Breast epithelium (tissue), 4 donors: ENCODE measurements around the gene TUBB2B. TPM values are rescaled to one million over a fixed set of nuclear protein-coding genes. Genes with fewer than 3 reads are reported as not detected.

ENCODE experiments used
- DNase-seq, 2 donors: peaks; one replicate each; pipeline ENCODE4 v3.0.0-alpha.2; 2019; ENCODE audit warnings: low spot score in 2 of 2
- H3K27ac ChIP-seq, 2 donors: fragments of 200-600 bp; sonication (generic) in 1 of 2; one replicate each; pipeline ENCODE4 v1.5.1; 2016 to 2019; ENCODE audit warnings: mild to moderate bottlenecking in 1 of 2
- H3K27me3 ChIP-seq, 2 donors: fragments of 200-600 bp; sonication (generic) in 1 of 2; one replicate each; pipeline versions ENCODE4 v1.5.1 to v1.6.0; 2017 to 2019; ENCODE audit warnings: control low read depth in 1 of 2, mild to moderate bottlenecking in 1 of 2
- H3K36me3 ChIP-seq: fragments of 200-600 bp; one replicate; pipeline ENCODE4 v1.5.1; 2019
- H3K4me1 ChIP-seq, 2 donors: fragments of 200-600 bp; sonication (generic); one replicate each; pipeline ENCODE4 v1.5.1; 2016 to 2019; ENCODE audit warnings: control low read depth in 1 of 2
- H3K4me3 ChIP-seq, 3 donors: fragments of 200-600 bp; sonication (generic); 1 replicate in 2 of 3; 2 replicates in 1 of 3; pipeline ENCODE4 v1.5.1; 2016 to 2019; ENCODE audit warnings: mild to moderate bottlenecking in 3 of 3, moderate library complexity in 2 of 3
- H3K9me3 ChIP-seq, 2 donors: fragments of 200-600 bp; sonication (generic) in 1 of 2; one replicate each; pipeline ENCODE4 v1.5.1; 2016 to 2019; ENCODE audit warnings: control low read depth in 1 of 2
- POLR2A ChIP-seq: fragments of 450-650 bp; IDR thresholded peaks from one replicate; pipeline ENCODE4 v1.6.1; 2016; ENCODE audit warnings: antibody characterized with exemption, mild to moderate bottlenecking, moderate library complexity
- POLR2AphosphoS5 ChIP-seq, 3 donors: sonication (generic); formaldehyde crosslinking; IDR thresholded peaks; one replicate each; pipeline ENCODE4 v1.6.1; 2017; ENCODE audit warnings: antibody characterized with exemption in 3 of 3
- intact Hi-C: fragments of 100-400 bp; cut with DNase I; formaldehyde crosslinking; loops from one replicate; pipeline ENCODE4 v1.15.1; 2023; ENCODE audit warnings: low total_unique reads
- total RNA-seq, 3 donors: library from RNA; depleted of rRNA; stranded (reverse); fragments of >200 nt; gene quantifications; one replicate each; pipeline ENCODE4 v1.1.0, GENCODE V29; 2016
- TF ChIP-seq, protein P1 (sequence below), 3 donors: fragments of 450-650 bp; IDR thresholded peaks; one replicate each; pipeline ENCODE4 v1.5.1; 2016 to 2017; ENCODE audit warnings: antibody characterized with exemption in 3 of 3, mild to moderate bottlenecking in 3 of 3, moderate library complexity in 3 of 3

The TUBB2B gene
- total RNA-seq, 3 donors from 2014 or later = 4.2 to 7.5 (median 7.3) TPM

DNA sequence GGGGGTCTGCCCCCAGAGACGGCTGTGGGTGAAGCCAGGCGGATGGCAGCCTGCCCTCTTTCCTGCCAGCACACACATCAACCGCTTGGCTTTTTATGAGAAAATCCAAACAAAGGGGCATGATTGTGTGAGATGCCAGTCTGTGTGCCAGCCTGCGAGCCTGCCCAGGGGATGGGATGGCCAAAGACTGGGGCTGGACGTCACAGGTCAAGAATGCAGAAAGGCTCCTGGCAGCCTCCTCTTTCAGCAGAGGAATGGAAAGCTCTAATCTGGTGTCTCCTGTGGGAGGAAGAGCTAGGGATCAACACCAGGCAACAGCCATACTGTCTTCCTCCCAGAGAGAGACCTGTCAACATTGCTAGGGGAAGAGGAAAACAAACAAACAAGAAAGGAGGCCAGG is 15.8 kb downstream of the TUBB2B start:
- no peaks in the 10 kb centered on the region for H3K9me3 ChIP-seq
- peaks cover 0 to 6% of the 10 kb centered on the region in 2 donors for H3K4me1 ChIP-seq
- peak in 1 of 2 donors; percentile 88 for DNase-seq
- no peaks in the 10 kb centered on the region for H3K27me3 ChIP-seq
- H3K36me3 ChIP-seq = no peaks in the 10 kb centered on the region
- H3K27ac ChIP-seq = peak overlapping the region; percentile 74 to 84
- TF ChIP-seq, protein P1, sequence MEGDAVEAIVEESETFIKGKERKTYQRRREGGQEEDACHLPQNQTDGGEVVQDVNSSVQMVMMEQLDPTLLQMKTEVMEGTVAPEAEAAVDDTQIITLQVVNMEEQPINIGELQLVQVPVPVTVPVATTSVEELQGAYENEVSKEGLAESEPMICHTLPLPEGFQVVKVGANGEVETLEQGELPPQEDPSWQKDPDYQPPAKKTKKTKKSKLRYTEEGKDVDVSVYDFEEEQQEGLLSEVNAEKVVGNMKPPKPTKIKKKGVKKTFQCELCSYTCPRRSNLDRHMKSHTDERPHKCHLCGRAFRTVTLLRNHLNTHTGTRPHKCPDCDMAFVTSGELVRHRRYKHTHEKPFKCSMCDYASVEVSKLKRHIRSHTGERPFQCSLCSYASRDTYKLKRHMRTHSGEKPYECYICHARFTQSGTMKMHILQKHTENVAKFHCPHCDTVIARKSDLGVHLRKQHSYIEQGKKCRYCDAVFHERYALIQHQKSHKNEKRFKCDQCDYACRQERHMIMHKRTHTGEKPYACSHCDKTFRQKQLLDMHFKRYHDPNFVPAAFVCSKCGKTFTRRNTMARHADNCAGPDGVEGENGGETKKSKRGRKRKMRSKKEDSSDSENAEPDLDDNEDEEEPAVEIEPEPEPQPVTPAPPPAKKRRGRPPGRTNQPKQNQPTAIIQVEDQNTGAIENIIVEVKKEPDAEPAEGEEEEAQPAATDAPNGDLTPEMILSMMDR (IDR thresholded peaks at IDR 0.05) = no peak
- TF ChIP-seq POLR2AphosphoS5 (IDR thresholded peaks at IDR 0.05) = peak in 1 of 3 donors; percentile 8
- TF ChIP-seq POLR2A = no peak
- intact Hi-C loops = no loop called here
- H3K4me3 ChIP-seq = no peak overlapping the region

DNA sequence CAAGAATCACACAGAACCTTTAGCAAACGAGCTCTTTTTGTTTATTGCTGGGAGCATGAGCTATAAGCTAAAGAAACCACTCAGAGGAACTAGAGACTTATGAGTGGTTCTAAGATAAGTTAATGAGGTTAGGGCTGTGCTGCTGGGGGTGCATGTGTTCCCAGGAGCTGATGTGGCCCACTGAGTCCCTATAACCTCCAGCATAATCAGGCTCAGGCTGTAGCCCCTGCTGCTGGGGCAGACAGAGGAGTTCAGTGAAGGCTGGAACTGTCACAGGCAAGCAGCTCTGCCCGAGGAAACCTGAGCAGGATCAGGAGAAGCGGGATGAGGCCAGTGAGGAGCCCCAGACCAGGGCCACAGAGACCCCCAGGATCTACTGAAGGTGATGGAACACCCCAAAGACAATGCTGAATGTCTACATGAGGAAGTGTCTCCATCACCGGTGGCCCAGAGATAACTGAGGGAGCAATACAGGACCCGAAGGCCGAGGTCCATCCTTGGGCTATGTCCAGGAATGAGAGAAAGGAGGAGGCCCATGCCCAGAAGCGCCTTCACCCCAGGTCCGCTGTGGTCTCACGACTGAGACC is 17.3 kb downstream of the TUBB2B start:
- H3K4me1 ChIP-seq = peaks cover 0 to 6% of the 10 kb centered on the region in 2 donors
- no peak overlapping the region for H3K4me3 ChIP-seq
- TF ChIP-seq POLR2AphosphoS5 (IDR thresholded peaks at IDR 0.05) = no peak
- TF ChIP-seq, protein P1 (IDR thresholded peaks at IDR 0.05) = no peak
- no peak for TF ChIP-seq POLR2A
- no peaks in the 10 kb centered on the region for H3K9me3 ChIP-seq
- intact Hi-C loops = no loop called here
- no peaks in the 10 kb centered on the region for H3K27me3 ChIP-seq
- peak overlapping the region; percentile 78 to 87 for H3K27ac ChIP-seq
- H3K36me3 ChIP-seq = no peaks in the 10 kb centered on the region
- DNase-seq = no peak

DNA sequence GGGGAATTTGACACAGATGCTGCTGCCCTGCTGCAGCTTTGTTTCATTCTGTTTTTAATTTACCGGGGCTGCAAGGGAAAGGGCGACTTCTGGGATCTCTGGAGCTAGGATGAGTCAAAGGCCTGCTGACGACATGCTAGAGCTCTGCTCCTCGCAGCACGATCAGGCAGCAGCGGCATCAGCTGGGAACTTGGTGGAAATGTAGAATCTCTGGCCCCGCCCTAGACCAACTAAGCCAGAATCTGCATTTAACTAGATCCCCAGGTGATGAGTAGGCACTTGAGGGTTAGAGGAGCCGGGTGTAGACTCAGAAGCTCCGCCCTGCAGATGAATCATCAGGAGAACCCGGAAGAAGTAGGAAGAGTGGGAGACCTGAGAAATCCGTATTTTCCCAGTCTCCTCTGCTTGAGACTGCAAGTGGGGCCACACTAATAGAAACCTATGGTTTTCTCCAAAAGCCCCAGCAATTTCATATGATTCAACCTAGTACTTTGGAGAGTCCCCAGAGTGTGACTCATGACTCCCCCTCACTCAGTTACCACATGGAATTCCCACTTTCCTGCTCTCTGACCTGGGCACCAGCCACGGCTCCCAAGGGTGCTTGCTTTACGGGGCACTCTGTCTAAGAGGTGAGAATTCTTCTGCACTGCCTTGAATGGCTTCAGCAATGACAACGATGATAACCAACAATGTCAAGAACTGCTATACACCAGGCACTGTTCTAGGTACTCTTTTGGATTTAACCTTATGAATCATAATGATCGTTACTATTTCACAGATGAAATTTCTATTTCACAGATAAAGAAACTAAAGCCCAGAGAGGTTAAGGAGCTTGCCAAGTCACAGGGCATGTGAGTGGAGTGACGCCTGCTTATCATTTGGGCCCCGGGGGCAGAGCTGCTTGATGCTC is 18.1 kb downstream of the TUBB2B start:
- peak overlapping the region in 1 of 3 donors; percentile 25 for H3K4me3 ChIP-seq
- intact Hi-C loops = no loop called here
- DNase-seq = peak in 1 of 2 donors; percentile 44
- H3K9me3 ChIP-seq = no peaks in the 10 kb centered on the region
- no peak for TF ChIP-seq POLR2AphosphoS5 (IDR thresholded peaks at IDR 0.05)
- TF ChIP-seq, protein P1 (IDR thresholded peaks at IDR 0.05) = no peak
- TF ChIP-seq POLR2A = no peak
- H3K4me1 ChIP-seq = peaks cover 0 to 6% of the 10 kb centered on the region in 2 donors
- no peaks in the 10 kb centered on the region for H3K36me3 ChIP-seq
- no peaks in the 10 kb centered on the region for H3K27me3 ChIP-seq
- H3K27ac ChIP-seq = peak overlapping the region; percentile 78 to 87

DNA sequence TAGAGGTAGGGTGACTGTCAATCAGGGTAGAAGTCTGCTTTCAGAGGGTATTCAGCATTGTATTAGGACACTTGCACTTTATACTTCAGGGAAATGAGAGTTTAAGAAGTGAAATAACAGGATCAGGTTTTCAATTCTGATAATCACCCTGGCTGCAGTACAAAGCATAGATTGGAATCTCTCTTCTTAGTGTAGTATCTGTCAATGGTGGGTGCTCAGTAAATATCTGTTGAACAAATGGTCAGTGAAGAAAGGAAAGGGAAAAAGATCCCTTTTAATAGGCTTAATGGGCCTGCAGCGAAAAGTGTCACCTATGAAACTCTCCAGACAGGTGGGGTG is 18.7 kb downstream of the TUBB2B start:
- Histone ChIP-seq H3K4me1 (peaks cover 0 to 6% of the 10 kb centered on the region in 2 donors), H3K4me3 (peak overlapping the region in 1 of 3 donors; percentile 37), H3K9me3 (no peaks in the 10 kb centered on the region), H3K27me3 (no peaks in the 10 kb centered on the region), H3K27ac (peak overlapping the region; percentile 78 to 87), H3K36me3 (no peaks in the 10 kb centered on the region)
- DNase-seq = no peak
- intact Hi-C loops = no loop called here
- TF ChIP-seq, protein P1 (IDR thresholded peaks at IDR 0.05) = no peak
- no peak for TF ChIP-seq POLR2AphosphoS5 (IDR thresholded peaks at IDR 0.05)
